Activated CD4-positive, CD25-positive, alpha-beta regulatory T cell (primary cell): ENCODE data around the gene TLR7.

ENCODE experiments used
- DNase-seq, 4 experiments: peaks; one replicate each; lab custom pipeline; 2025; lab: John Stamatoyannopoulos, UW

The TLR7 gene

GRCh38 chrX:12930150-12930549 lies 63.3 kb downstream of the TLR7 start:
- DNase-seq = no peak

GRCh38 chrX:12932244-12932643 lies 65.4 kb downstream of the TLR7 start:
- no peak for DNase-seq

GRCh38 chrX:12934850-12935249 lies 68.0 kb downstream of the TLR7 start:
- no peak for DNase-seq

- DNase-seq = no peak
Measured at GRCh38 chrX:12936947-12937346, 70.1 kb downstream of the TLR7 start.
